Measurements from ENCODE around the gene ALPK1. TPM values are rescaled to one million over a fixed set of nuclear protein-coding genes. Genes with fewer than 3 reads are reported as not detected.

ALPK1 gene
- polyA plus RNA-seq, 1 donor from 2014 or later = 0.10 TPM

GRCh38 chr4:112425823-112426222 is 128.7 kb downstream of the ALPK1 start:
- H3K9ac ChIP-seq (ENCODE audit: low read length) = no peak overlapping the region
- TF ChIP-seq TAF1 (IDR thresholded peaks at IDR 0.05; ENCODE audit: low read depth) (no peak), CTCF (IDR thresholded peaks at IDR 0.05; ENCODE audit: poor library complexity, severe bottlenecking) (no peak), RAD21 (conservative IDR thresholded peaks at IDR 0.05) (no peak), SMC3 (conservative IDR thresholded peaks at IDR 0.05; ENCODE audit: poor library complexity) (no peak), MXI1 (conservative IDR thresholded peaks at IDR 0.05; ENCODE audit: poor library complexity, severe bottlenecking) (no peak), POLR2AphosphoS5 (IDR thresholded peaks at IDR 0.05) (no peak), REST (IDR thresholded peaks at IDR 0.05; ENCODE audit: borderline replicate concordance) (no peak), EP300 (conservative IDR thresholded peaks at IDR 0.05; ENCODE audit: poor library complexity, severe bottlenecking) (no peak), EZH2 (IDR thresholded peaks at IDR 0.05; ENCODE audit: borderline replicate concordance, insufficient read depth, low read length, poor library complexity, severe bottlenecking) (no peak)
- H2AFZ ChIP-seq (ENCODE audit: low read depth, low read length) = no peak overlapping the region

GRCh38 chr4:112426416-112426815 is 129.2 kb downstream of the ALPK1 start:
- Histone ChIP-seq H3K9ac (ENCODE audit: low read length) (no peak overlapping the region), H3K9me3 (ENCODE audit: low read length) (no peaks in the 10 kb centered on the region), H3F3A (ENCODE audit: insufficient read depth, low read length, poor library complexity, severe bottlenecking) (no peaks in the 10 kb centered on the region), H4K20me1 (ENCODE audit: insufficient read depth) (no peaks in the 10 kb centered on the region), H2AFZ (ENCODE audit: low read depth, low read length) (no peak overlapping the region), H3K36me3 (ENCODE audit: insufficient read depth, low read length) (no peaks in the 10 kb centered on the region), H3K4me3 (ENCODE audit: low read length) (no peak overlapping the region), H3K79me2 (replicated peaks; ENCODE audit: insufficient read depth, low read length) (no peaks in the 10 kb centered on the region), H3K27ac (ENCODE audit: low read length) (no peak overlapping the region), H3K4me2 (ENCODE audit: low read length) (no peak overlapping the region), H3K27me3 (ENCODE audit: insufficient read depth, low read depth, low read length) (no peaks in the 10 kb centered on the region), H3K9me2 (ENCODE audit: insufficient read depth, low read length) (no peaks in the 10 kb centered on the region)
- TF ChIP-seq REST (IDR thresholded peaks at IDR 0.05; ENCODE audit: borderline replicate concordance) (no peak), EZH2 (IDR thresholded peaks at IDR 0.05; ENCODE audit: borderline replicate concordance, insufficient read depth, low read length, poor library complexity, severe bottlenecking) (no peak), POLR2AphosphoS5 (IDR thresholded peaks at IDR 0.05) (no peak), MXI1 (conservative IDR thresholded peaks at IDR 0.05; ENCODE audit: poor library complexity, severe bottlenecking) (no peak), RAD21 (conservative IDR thresholded peaks at IDR 0.05) (no peak), SMC3 (conservative IDR thresholded peaks at IDR 0.05; ENCODE audit: poor library complexity) (no peak), EP300 (conservative IDR thresholded peaks at IDR 0.05; ENCODE audit: poor library complexity, severe bottlenecking) (no peak)

More at GRCh38 chr4:112425823-112426222, 128.7 kb downstream of the ALPK1 start:
- H3F3A ChIP-seq (ENCODE audit: insufficient read depth, low read length, poor library complexity, severe bottlenecking) = no peaks in the 10 kb centered on the region
- H3K9me3 ChIP-seq (ENCODE audit: low read length) = no peaks in the 10 kb centered on the region
- no peaks in the 10 kb centered on the region for H4K20me1 ChIP-seq (ENCODE audit: insufficient read depth)
- no peak overlapping the region for H3K4me2 ChIP-seq (ENCODE audit: low read length)
- H3K36me3 ChIP-seq (ENCODE audit: insufficient read depth, low read length) = no peaks in the 10 kb centered on the region
- H3K27me3 ChIP-seq (ENCODE audit: insufficient read depth, low read depth, low read length) = no peaks in the 10 kb centered on the region
- H3K9me2 ChIP-seq (ENCODE audit: insufficient read depth, low read length) = no peaks in the 10 kb centered on the region
- no peaks in the 10 kb centered on the region for H3K79me2 ChIP-seq (replicated peaks; ENCODE audit: insufficient read depth, low read length)
- no peak overlapping the region for H3K27ac ChIP-seq (ENCODE audit: low read length)
- no peak overlapping the region for H3K4me3 ChIP-seq (ENCODE audit: low read length)

Data from neural cell (in vitro differentiated cells).